Kidney (tissue), 14 donors: ENCODE results near the gene SNTA1. TPM values are rescaled to one million over a fixed set of nuclear protein-coding genes. Genes with fewer than 3 reads are reported as not detected.

Source experiments
- DNase-seq, 5 donors: peaks; one replicate each; pipeline ENCODE4 v3.0.0-alpha.2; 2013 to 2020
- FAIRE-seq: peaks from 2 replicates; lab custom pipeline; 2012; peaks lifted over from hg19 to GRCh38; lab: Jason Lieb, UNC
- H3K27ac ChIP-seq, 2 donors: one replicate each; pipeline ENCODE4 v1.7.0; 2013; ENCODE audit warnings: low read depth in 2 of 2, low read length in 2 of 2, inconsistent platforms in 1 of 2
- H3K27me3 ChIP-seq: one replicate; pipeline ENCODE4 v1.7.1; 2013; ENCODE audit warnings: low read length, inconsistent platforms; ENCODE audit not compliant: control insufficient read depth, insufficient read depth
- H3K36me3 ChIP-seq, 3 donors: one replicate each; pipeline versions ENCODE4 v1.7.0 to v1.7.1; 2013; ENCODE audit warnings: low read length in 3 of 3, control low read depth in 1 of 3, inconsistent platforms in 1 of 3; ENCODE audit not compliant: insufficient read depth in 3 of 3, control insufficient read depth in 2 of 3
- H3K4me1 ChIP-seq, 3 donors: one replicate each; pipeline versions ENCODE4 v1.7.0 to v1.7.1; 2013; ENCODE audit warnings: low read length in 3 of 3, inconsistent platforms in 1 of 3, low read depth in 1 of 3; ENCODE audit not compliant: control insufficient read depth in 2 of 3, insufficient read depth in 2 of 3
- H3K4me3 ChIP-seq, 3 donors: one replicate each; pipeline versions ENCODE4 v1.7.0 to v1.8.1; 2013; ENCODE audit warnings: low read length in 3 of 3, control low read depth in 1 of 3, inconsistent platforms in 1 of 3
- H3K9ac ChIP-seq, 3 donors: one replicate each; pipeline versions ENCODE4 v1.7.0 to v1.7.1; 2013; ENCODE audit warnings: low read length in 3 of 3, control low read depth in 1 of 3, inconsistent platforms in 1 of 3
- H3K9me3 ChIP-seq, 3 donors: one replicate each; pipeline versions ENCODE4 v1.7.0 to v1.7.1; 2013; ENCODE audit warnings: low read length in 3 of 3, control low read depth in 1 of 3, inconsistent platforms in 1 of 3; ENCODE audit not compliant: control insufficient read depth in 2 of 3, insufficient read depth in 1 of 3
- CTCF ChIP-seq: IDR thresholded peaks from 3 replicates; pipeline ENCODE4 v1.5.1; 2012; ENCODE audit warnings: mild to moderate bottlenecking, moderate library complexity, borderline replicate concordance; ENCODE audit not compliant: insufficient read depth; ENCODE audit errors: extremely low read depth
- intact Hi-C: fragments of 100-400 bp; cut with DNase I; formaldehyde crosslinking; loops from one replicate; pipeline ENCODE4 v1.11.1; 2022
- polyA plus RNA-seq: library from polyadenylated mRNA; stranded (reverse); fragments of 350-450 nt; fragmentation: Illumina TruSeq; extraction: RNeasy Lipid Tissue Mini Kit (QIAGEN cat#74804); gene quantifications from one replicate; pipeline ENCODE4 v1.2.3, GENCODE V29; 2014; ENCODE audit warnings: low read depth, low replicate concordance; ENCODE audit not compliant: insufficient read depth
- total RNA-seq: library from RNA; stranded (reverse); fragmentation: NEBNext Ultra II Directional; extraction: Animal tissue kit (Norgen Biotek cat#: 25700); gene quantifications from one replicate; pipeline ENCODE4 v1.2.1, GENCODE V29; 2021
- donor health status: control.
- donor health status: control.
- donor health status: control.
- donor health status: control.
- donor health status: control.
- donor health status: DM: yes; HTN: yes; CAD: no.
- donor health status: Normal renal cell carcinoma (clear cell type).

The SNTA1 gene
- total and polyA plus RNA-seq, 2 donors from 2014 or later, result 12.2 to 53.6 TPM

GRCh38 chr20:33480048-33480447, 36.5 kb upstream of the SNTA1 start:
- DNase-seq (peak in 1 of 5 donors; percentile 8), FAIRE-seq (no peak)
- no peak overlapping the region for H3K4me3 ChIP-seq
- no peak overlapping the region for H3K27ac ChIP-seq
- no peaks in the 10 kb centered on the region for H3K9me3 ChIP-seq
- TF ChIP-seq CTCF, result no peak
- intact Hi-C loops, result no loop called here
- no peaks in the 10 kb centered on the region for H3K27me3 ChIP-seq
- H3K36me3 ChIP-seq, result no peaks in the 10 kb centered on the region
- H3K4me1 ChIP-seq, result no peaks in the 10 kb centered on the region
- no peak overlapping the region for H3K9ac ChIP-seq

- intact Hi-C loops, result no loop called here
- H3K4me3 ChIP-seq, result no peak overlapping the region
- no peak overlapping the region for H3K9ac ChIP-seq
- no peaks in the 10 kb centered on the region for H3K4me1 ChIP-seq
- H3K9me3 ChIP-seq, result no peaks in the 10 kb centered on the region
- no peak for FAIRE-seq
- no peak for TF ChIP-seq CTCF
- no peaks in the 10 kb centered on the region for H3K36me3 ChIP-seq
- no peaks in the 10 kb centered on the region for H3K27me3 ChIP-seq
- H3K27ac ChIP-seq, result no peak overlapping the region
- DNase-seq, result peak; percentile 29 to 56 (median 39)
Measured at GRCh38 chr20:33477386-33478234, 34.0 kb upstream of the SNTA1 start.

- no peak for FAIRE-seq
- Histone ChIP-seq H3K4me1 (no peaks in the 10 kb centered on the region), H3K9ac (no peak overlapping the region), H3K27ac (no peak overlapping the region), H3K4me3 (no peak overlapping the region), H3K9me3 (no peaks in the 10 kb centered on the region), H3K27me3 (no peaks in the 10 kb centered on the region), H3K36me3 (no peaks in the 10 kb centered on the region)
- intact Hi-C loops, result no loop called here
- no peak for TF ChIP-seq CTCF
- DNase-seq, result peak in 2 of 5 donors; percentile 46 to 58
Measured at GRCh38 chr20:33475381-33476152, 32.0 kb upstream of the SNTA1 start.
